DND-41 (cell line): Measurements from ENCODE around the gene VEGFC.

Experiments
- ATAC-seq: fragments of 200-7000 bp; cut with Tn5 transposase; 3 replicates; pipeline ENCODE4 v1.9.1; 2021; ENCODE audit warnings: low read depth; ENCODE audit not compliant: insufficient read depth
- DNase-seq: peaks from one replicate; pipeline ENCODE4 v3.0.0-alpha.2; 2020
- H2AFZ ChIP-seq: 2 replicates; pipeline ENCODE4 v1.6.0; 2012; ENCODE audit warnings: low read depth, low read length
- H3K27ac ChIP-seq: 2 replicates; pipeline ENCODE4 v1.5.1; 2012; ENCODE audit warnings: low read length, inconsistent platforms
- H3K27me3 ChIP-seq: fragments of 200-600 bp; sonication (generic); 2 replicates; pipeline ENCODE4 v1.6.0; 2012; ENCODE audit warnings: low read length, mild to moderate bottlenecking, inconsistent platforms; ENCODE audit not compliant: insufficient read depth, poor library complexity
- H3K36me3 ChIP-seq: 2 replicates; pipeline ENCODE4 v1.5.1; 2012; ENCODE audit warnings: low read length, inconsistent platforms; ENCODE audit not compliant: insufficient read depth
- H3K4me1 ChIP-seq: 2 replicates; pipeline ENCODE4 v1.5.1; 2012; ENCODE audit warnings: mild to moderate bottlenecking, low read length; ENCODE audit not compliant: insufficient read depth
- H3K4me2 ChIP-seq: 2 replicates; pipeline ENCODE4 v1.6.0; 2012; ENCODE audit warnings: mild to moderate bottlenecking, moderate library complexity, low read length, inconsistent platforms; ENCODE audit not compliant: insufficient read depth
- H3K4me3 ChIP-seq, 2 experiments: fragments of 200-600 bp in 1 of 2; shearing (Covaris generic) in 1 of 2; 2 replicates each; pipeline ENCODE4 v1.5.1; 2012 to 2016; ENCODE audit warnings: inconsistent platforms in 2 of 2, low read length in 2 of 2, mild to moderate bottlenecking in 2 of 2, low read depth in 1 of 2, moderate library complexity in 1 of 2
- H3K79me2 ChIP-seq: 2 replicates; pipeline ENCODE4 v1.6.0; 2012; ENCODE audit warnings: low read length, inconsistent platforms; ENCODE audit not compliant: insufficient read depth
- H3K9ac ChIP-seq: 2 replicates; pipeline ENCODE4 v1.6.0; 2012; ENCODE audit warnings: low read depth, mild to moderate bottlenecking, inconsistent platforms, low read length, moderate library complexity
- H3K9me3 ChIP-seq: 2 replicates; pipeline ENCODE4 v1.5.1; 2012; ENCODE audit warnings: low read length, moderate library complexity, mild to moderate bottlenecking, inconsistent platforms; ENCODE audit not compliant: insufficient read depth, severe bottlenecking
- H4K20me1 ChIP-seq: 2 replicates; pipeline ENCODE4 v1.6.0; 2012; ENCODE audit warnings: low read length; ENCODE audit not compliant: insufficient read depth
- EZH2 ChIP-seq: IDR thresholded peaks from 3 replicates; pipeline ENCODE4 v1.6.1; 2012; ENCODE audit warnings: borderline replicate concordance, low read depth, mild to moderate bottlenecking, moderate library complexity, low read length, inconsistent platforms; ENCODE audit not compliant: severe bottlenecking
- TF ChIP-seq, protein P1 (sequence below): IDR thresholded peaks from 2 replicates; pipeline ENCODE4 v1.5.1; 2012; ENCODE audit warnings: borderline replicate concordance, low read length, moderate library complexity, mild to moderate bottlenecking; ENCODE audit not compliant: poor library complexity, severe bottlenecking; ENCODE audit errors: extremely low read depth

Gene VEGFC

DNA sequence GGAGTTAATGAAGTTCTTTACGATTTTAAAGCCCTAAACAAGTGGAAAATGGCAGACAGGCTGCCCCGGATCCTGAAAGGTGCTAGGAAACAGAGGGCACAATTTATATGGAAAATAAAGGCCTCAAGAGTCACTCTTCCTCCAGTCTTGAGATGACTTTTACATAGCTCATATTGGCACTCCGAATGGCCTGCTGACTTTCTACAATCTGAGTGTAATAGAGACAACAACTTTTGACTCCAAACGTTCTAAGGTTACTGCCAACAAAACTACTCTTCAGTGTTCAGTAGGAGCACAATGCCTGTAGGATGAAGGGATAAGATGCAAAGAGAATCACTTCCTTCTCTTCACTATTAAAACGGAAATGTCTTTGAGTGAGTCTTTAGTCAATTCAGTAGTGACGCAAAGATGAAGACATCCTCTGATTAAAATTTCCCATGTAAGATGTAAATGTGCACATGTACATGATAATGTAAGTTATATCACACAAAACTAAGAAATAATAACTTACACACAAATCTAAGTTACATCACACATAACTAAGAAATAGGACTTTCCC lies 40.5 kb downstream of the VEGFC start:
- Histone ChIP-seq H3K4me2 (no peak overlapping the region), H3K4me3 (no peak overlapping the region), H3K36me3 (no peaks in the 10 kb centered on the region; the same call in 1 of the 2 replicates), H3K79me2 (no peaks in the 10 kb centered on the region), H3K27me3 (no peaks in the 10 kb centered on the region), H3K27ac (no peak overlapping the region), H2AFZ (no peak overlapping the region), H3K9ac (no peak overlapping the region), H3K9me3 (no peaks in the 10 kb centered on the region), H3K4me1 (no peaks in the 10 kb centered on the region), H4K20me1 (no peaks in the 10 kb centered on the region)
- ATAC-seq = no peak
- no peak for DNase-seq
- no peak for TF ChIP-seq EZH2
- TF ChIP-seq, protein P1, sequence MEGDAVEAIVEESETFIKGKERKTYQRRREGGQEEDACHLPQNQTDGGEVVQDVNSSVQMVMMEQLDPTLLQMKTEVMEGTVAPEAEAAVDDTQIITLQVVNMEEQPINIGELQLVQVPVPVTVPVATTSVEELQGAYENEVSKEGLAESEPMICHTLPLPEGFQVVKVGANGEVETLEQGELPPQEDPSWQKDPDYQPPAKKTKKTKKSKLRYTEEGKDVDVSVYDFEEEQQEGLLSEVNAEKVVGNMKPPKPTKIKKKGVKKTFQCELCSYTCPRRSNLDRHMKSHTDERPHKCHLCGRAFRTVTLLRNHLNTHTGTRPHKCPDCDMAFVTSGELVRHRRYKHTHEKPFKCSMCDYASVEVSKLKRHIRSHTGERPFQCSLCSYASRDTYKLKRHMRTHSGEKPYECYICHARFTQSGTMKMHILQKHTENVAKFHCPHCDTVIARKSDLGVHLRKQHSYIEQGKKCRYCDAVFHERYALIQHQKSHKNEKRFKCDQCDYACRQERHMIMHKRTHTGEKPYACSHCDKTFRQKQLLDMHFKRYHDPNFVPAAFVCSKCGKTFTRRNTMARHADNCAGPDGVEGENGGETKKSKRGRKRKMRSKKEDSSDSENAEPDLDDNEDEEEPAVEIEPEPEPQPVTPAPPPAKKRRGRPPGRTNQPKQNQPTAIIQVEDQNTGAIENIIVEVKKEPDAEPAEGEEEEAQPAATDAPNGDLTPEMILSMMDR = no peak

DNA sequence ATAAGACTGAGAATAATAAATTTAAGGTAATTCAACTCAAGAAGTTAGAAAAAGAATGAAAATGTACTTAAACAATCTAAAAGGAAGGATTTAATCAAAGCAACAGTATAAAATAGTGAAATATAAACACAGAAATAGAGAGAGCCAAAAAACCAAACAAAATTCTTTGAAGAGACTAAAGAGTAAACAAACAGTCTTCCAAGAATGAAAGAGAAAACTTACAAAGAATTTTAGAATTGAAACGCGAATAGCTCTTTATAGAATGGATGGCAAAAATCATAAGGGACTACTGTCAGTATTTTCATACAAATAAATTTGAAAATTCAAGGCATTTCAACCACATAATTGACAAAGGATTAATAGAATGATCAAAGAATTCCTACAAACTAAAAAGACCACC lies 41.7 kb downstream of the VEGFC start:
- no peaks in the 10 kb centered on the region; the same call in 1 of the 2 replicates for H3K36me3 ChIP-seq
- no peaks in the 10 kb centered on the region for H3K79me2 ChIP-seq
- no peaks in the 10 kb centered on the region for H3K27me3 ChIP-seq
- TF ChIP-seq, protein P1 = no peak
- TF ChIP-seq EZH2 = no peak
- no peak overlapping the region for H3K27ac ChIP-seq
- H3K9me3 ChIP-seq = no peaks in the 10 kb centered on the region
- no peaks in the 10 kb centered on the region for H3K4me1 ChIP-seq
- H3K9ac ChIP-seq = no peak overlapping the region
- H2AFZ ChIP-seq = no peak overlapping the region
- ATAC-seq (no peak), DNase-seq (no peak)
- H3K4me2 ChIP-seq = no peak overlapping the region
- H3K4me3 ChIP-seq = no peak overlapping the region
- no peaks in the 10 kb centered on the region for H4K20me1 ChIP-seq

DNA sequence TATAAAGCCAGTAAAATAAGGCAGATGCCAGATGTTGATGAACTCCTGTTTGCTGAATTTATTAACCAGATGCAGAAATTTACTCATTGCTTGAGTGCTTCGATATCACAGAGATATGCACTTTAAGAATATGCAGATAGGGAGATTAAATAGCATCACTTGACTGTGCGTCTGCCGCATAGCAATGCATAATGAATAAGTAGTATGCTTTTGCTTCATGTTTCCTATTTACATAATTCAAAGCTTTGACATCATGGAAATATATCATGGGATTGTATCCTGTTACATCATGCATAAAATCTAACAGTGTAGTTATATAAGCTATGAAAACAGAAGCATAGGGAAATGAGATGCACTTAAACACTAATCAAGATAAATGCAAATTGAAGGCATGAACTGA lies 45.9 kb downstream of the VEGFC start:
- TF ChIP-seq, protein P1 = no peak
- Histone ChIP-seq H3K79me2 (no peaks in the 10 kb centered on the region), H3K9me3 (no peaks in the 10 kb centered on the region)

DNA sequence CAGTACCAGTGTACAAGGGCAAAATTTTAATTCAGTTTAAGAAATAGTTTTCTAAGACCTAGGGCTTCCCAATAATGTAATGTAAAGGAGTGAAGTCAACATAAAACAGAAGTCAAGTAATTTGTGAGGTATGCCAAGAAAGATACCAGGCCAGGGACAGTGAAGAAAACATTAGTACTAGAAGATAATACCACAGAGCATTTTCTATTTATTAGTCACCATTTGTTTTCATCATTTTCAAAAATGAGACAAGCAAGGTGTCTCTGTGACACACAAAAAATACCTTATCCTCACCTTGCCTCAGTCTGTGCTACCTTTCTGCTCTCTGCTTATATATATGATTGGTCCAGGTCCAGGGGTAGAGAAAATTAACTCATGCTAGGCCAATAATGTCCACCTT lies 46.8 kb downstream of the VEGFC start:
- no peaks in the 10 kb centered on the region for H3K36me3 ChIP-seq
- H3K27ac ChIP-seq = no peak overlapping the region
- no peak overlapping the region for H3K9ac ChIP-seq
- H3K4me2 ChIP-seq = no peak overlapping the region
- ATAC-seq = no peak
- H3K79me2 ChIP-seq = no peaks in the 10 kb centered on the region
- no peak overlapping the region for H2AFZ ChIP-seq
- TF ChIP-seq EZH2 = no peak
- TF ChIP-seq, protein P1 = no peak
- no peaks in the 10 kb centered on the region for H4K20me1 ChIP-seq
- H3K27me3 ChIP-seq = no peaks in the 10 kb centered on the region
- no peak overlapping the region for H3K4me3 ChIP-seq
- no peak for DNase-seq
- no peaks in the 10 kb centered on the region for H3K9me3 ChIP-seq
- H3K4me1 ChIP-seq = no peaks in the 10 kb centered on the region

More for the DNA sequence above, 45.9 kb downstream of the VEGFC start:
- H3K9ac ChIP-seq = no peak overlapping the region
- H3K27me3 ChIP-seq = no peaks in the 10 kb centered on the region
- no peaks in the 10 kb centered on the region for H3K4me1 ChIP-seq
- H3K27ac ChIP-seq = no peak overlapping the region
- no peak overlapping the region for H3K4me2 ChIP-seq
- no peak overlapping the region for H2AFZ ChIP-seq
- no peak for DNase-seq
- ATAC-seq = no peak
- H3K36me3 ChIP-seq = no peaks in the 10 kb centered on the region
- H4K20me1 ChIP-seq = no peaks in the 10 kb centered on the region
- no peak overlapping the region for H3K4me3 ChIP-seq
